ENCODE data around the gene AREL1.

GRCh38 chr14:74737753-74738325, 25.0 kb upstream of the AREL1 start:
- no peak for TF ChIP-seq CTCF (IDR thresholded peaks at IDR 0.05)
- TF ChIP-seq POLR2A (IDR thresholded peaks at IDR 0.05), result no peak
- no peak for TF ChIP-seq POLR2AphosphoS5 (IDR thresholded peaks at IDR 0.05)

Data from prostate gland (tissue), 2 donors.